ENCODE data around the gene SEMA3D.

Gene SEMA3D

DNA sequence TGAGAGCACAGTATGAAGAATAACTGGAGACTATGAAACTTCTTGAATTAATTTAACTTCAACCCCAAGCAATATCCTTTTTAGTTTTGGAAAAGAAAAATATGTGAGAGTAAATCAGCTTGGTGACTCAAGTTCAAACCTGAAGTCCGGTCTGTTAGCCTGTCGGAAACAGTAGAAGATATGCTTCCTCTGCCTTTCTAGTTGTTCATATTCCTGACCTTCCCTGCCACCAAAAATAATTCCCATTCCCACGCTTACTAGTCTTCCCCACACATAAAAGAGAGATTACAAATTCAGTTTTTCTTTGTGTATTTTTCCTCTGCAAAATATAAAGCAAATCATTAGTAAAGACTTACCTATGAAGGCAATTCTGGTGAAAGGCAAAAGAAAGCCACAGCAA is 3.6 kb downstream of the SEMA3D start:
- DNase-seq = no peak

DNA sequence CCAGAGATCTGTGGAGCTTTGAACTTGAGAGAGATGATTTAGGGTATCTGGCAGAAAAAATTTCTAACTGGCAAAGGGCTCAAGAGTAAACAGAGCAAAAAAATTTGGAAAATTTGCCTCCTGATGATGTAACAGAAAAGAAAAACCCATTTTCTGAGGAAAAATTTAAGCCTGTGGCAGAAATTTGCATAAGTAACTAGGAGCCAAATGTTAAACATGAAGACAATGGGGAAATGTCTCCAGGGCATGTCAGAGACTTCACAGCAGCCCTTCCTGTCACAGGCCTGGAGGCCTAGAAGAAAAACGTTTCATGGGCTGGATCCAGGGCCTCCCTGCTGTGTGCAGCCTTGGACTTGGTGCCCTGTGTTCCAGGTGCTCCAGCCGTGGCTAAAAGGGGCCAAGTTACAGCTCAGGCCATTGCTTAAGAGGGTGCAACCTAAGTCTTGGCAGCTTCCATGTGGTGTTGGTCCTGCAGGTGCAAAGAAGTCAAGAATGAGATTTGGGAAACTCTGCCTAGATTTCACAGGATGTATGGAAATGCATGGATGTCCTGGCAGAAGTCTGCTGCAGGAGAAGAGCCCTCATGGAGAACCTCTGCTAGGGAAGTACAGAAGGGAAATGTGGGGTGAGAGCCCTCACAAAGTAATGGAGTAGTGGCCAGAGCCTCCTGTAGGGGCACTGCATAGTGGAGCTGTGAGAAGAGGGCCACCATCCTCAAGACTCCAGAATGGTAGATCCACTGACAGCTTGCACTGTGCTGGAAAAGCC is 8.1 kb downstream of the SEMA3D start:
- DNase-seq = no peak

DNA sequence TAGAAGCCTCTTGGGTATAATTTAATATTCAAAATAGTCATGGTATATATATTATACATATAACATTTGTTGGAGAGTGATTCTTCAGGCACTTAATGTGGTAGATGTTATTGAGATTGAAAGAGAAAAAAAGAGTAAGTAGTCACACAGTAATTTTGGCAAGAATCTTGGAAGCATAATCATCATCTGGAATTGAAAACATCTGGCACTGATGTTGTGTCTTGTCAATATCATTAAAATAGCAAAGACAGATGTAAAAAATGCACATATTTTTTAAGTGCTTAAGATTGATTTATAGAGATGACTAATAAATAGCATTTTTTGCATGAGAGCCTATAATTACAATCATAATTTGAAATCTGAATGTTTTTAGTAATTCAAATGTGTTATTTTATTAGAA is 9.5 kb downstream of the SEMA3D start:
- DNase-seq = no peak

DNA sequence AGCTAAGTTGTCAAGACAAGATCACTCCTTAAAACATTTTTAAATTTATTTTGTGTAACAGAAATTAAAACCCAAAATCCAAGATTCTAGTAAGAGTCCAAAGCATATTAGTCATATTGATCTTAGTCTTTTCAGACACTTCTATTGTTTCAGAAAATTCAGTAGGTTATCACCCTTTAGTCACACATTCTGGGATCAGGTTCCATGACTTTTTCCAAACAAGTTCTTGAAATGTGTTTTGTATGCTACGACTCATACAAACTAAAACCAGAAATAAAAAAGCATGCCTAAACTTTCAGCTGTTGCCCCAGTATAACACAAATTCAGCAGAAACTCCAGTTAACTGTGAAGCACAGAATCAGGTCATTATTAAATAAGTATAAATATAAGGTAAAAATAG is 10.7 kb downstream of the SEMA3D start:
- DNase-seq = no peak

DNA sequence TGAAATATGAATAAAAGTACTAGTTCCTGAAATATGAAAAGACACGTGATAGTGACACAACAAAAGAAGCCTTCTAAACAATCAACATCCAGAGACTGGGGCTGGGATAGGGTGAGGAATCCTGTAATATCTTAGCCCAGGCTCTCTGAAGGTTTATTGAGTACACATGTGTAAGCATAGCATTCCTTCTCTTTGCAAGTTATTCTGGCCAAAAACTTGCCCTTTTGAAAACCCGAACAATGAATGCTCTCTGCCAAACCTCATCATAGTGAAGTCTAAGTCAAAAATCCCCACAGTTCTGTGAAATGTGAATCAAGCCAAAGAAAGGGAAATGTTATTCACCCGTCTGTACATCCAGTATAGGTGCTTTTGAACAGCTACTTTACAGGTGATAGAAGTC is 11.6 kb downstream of the SEMA3D start:
- no peak for DNase-seq

DNA sequence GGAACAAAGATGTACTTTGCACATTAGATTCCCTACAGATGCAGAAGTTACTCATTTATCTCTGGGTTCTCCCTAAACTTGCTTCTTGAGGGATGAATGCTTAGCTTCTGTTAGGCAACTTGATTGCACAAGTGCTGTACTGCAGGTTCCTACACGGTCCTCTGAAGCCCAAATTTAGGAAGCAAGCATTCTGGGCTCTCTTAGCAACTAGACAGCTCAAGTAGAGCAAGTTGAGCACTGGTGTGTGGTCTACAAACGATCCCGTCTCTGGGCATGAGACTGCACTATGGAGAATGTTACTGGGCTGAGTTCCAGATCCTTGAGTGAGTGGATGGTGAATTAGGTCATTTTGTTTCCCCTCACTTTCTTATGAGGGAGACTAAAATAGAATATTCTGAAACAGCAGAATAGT is 14.3 kb downstream of the SEMA3D start:
- no peak for DNase-seq

DNA sequence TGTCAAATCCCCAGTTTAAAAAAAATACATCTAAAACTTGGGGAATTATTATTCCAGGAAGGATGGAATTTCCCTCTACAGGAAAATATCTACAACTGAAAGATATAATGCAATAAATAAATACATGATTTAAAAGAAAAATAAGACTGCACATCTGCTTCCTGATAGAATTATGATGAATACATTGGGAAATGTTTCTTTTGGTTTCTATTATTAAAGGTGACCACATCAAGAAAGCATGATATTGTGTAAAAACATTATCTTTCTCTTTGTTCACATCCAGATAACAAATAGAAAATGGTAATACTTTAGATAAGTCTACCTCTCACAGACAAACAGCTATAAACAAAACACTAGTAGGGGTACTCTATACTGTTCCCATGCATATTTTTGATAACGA is 19.2 kb downstream of the SEMA3D start:
- no peak for DNase-seq

DNA sequence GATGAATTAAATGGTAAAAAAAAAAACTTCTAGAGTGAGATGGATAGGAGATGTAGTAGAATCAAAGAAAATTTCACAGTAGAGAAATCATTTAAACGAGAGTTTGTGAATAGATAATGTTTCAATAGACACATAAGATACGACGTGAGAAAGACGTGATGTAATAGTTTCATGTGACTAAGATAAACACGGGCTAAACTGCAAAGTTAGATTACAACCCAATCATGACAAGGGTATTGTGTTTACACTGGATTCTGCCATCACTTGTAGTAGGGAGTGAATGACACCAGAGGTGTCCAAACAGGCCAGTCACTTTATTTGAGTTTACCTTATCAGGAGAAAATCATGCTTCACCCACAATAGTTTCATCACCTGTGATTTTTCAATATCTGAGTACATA is 21.6 kb downstream of the SEMA3D start:
- DNase-seq = no peak

DNA sequence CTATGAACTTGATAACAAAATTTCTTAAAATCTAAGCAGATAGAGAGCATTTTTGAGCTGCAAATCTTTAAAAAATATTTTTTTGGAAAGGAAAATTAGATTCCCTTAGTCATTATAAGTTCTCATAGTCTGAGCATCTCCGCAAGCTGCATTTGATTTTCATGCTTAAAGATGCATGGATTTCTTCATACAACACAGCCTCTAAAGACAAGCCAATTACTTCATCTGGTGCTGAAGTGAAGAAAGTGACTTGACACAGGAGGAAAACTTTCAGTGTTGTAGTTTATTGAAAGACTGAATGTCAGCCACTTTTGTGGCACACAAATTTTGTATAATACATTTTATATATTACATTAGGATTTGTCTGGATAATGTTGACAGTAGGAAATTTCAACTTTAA is 22.5 kb downstream of the SEMA3D start:
- no peak for DNase-seq

DNA sequence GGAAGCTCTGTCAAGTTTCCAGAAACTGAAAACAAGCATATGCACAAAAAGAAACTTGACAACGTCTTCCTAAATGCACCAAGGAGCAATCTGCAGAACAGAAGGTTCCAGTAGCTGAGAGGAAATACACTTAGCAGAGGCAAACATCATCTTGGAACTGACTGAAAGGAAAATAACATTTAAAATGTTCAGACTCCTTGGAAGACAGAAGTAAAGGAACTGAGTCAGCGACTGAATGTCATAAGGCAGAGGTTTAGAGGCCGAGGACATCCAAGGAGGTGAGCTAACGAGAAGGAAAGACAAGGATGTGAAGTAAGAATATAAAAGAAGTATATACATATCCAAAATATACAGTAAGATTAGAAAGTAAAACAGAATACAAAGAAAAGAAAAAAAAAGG is 24.1 kb downstream of the SEMA3D start:
- no peak for DNase-seq

DNA sequence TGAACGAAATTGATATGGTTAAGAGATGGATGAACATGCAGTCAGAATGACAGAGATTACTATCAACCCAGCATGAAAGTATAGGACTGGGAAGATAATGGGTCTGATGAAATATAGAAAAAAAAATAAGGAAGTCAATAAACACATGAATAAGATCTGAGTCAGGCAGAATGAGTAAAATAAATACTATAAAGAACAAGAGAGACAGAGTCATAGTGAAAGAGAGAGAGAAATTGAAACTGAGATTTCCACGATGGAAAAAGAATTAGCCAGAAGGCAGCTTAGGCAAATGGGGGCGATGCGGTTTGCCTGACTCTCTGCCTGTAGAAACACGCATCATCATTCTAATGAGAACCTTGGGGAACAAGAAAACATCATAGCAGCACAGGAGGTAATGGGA is 26.6 kb downstream of the SEMA3D start:
- DNase-seq = no peak

DNA sequence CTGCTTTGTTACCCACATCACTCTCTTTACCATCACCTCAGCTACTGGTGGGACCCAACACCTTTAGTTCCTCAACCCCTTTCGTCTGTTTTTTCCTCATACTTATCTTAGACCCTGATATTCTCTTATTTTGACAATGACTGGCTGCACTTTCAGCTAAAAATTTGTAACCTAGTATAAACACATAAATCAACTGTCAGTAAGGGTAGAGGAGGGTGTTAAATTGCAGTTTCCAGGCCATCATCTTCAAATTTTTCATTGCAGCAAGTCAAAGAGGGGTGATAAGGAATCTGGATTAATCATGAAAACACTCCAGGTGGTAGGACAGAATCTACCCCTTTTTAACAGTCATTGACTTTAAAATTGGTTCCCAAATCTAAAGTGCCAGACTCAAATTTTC is 27.9 kb downstream of the SEMA3D start:
- no peak for DNase-seq

DNA sequence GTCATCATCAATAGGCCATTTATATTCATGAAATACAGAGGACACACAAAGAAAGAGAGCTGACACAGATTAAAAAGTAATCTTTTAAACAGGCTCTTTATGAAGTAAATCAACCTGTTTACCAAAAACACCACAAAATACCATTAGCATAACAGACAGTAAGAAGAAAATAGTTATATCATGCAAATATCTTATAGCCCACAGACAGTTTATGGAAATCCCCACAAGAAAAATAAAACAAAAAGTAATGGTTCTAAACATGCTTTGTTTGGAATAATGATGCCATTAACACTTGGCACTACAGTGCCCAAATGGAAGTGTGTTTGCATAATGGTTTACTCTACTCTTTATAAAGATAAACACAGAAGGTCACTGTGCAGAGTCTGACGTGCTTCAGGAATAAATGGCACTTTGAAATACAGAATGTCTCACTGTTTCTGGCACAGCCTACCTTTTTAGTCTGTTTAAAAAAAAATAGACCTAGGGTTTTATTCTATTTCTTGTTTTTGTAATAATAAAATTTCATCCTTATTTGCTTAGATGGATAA is 30.1 kb downstream of the SEMA3D start:
- no peak for DNase-seq

DNA sequence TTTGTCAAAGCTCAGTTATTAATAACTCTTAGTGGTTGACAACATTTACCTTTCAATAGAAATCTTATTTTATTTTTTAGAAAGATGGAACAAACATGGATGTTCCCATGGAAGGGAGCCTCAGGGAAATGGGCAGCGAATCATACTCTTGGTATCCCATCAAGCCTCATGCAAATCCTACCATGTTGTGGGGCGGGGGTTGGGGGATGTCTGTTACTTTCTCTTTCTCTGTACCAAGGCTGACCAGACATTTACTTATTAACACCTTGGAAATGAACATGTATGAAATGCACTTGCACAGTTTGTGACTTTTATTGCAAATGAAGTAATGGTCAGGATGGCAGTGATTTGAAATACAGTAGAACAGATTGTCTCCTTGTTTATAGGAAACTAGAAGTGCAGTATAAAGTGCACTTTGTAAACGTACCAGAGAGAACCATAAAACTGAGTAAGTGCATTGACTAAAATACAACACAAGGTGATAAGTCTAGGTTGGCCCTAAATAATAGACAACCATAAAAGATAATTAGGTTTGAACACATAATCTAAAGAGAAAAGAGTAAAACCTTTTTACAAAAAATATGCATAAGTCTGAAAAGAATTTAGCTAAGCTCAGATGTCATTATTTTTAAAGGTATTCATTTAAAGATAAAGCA is 32.4 kb downstream of the SEMA3D start:
- DNase-seq = no peak

DNA sequence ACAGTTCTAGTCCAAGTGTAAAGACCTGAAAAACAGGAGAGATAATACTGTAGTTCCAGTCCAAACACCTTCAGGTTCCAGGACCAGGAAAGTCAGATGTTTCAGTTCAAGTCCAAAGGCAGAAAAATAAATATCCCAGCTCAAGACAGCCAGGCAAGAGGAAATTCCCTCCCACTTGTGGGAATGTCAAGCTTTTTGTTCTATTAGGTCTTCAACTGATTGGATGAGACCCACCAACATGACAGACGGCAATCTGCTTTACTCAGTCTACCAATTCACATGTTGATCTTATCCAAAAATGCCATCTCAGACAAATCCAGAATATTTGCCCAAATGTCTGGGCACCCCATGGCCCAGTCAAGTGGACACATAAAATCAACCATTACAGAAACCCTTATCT is 33.1 kb downstream of the SEMA3D start:
- no peak for DNase-seq

DNA sequence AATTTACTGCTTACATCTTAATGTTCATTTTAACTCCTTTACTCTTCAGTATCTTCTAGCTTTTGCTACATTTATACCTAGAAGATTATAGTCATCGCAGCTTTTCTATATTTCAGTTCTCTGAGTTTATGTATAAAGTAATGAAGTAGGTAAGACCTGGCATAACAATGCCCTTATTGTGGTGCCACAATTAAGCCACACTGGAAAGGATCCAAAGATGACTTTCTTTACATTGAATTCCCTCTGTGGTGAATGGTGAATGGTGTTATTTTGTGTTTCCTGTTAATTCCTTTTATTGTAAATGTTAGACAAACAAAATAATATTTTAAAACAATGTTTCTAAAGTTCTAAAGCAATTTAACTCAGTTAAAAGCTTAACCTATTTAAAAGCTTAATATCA is 36.2 kb downstream of the SEMA3D start:
- no peak for DNase-seq

DNA sequence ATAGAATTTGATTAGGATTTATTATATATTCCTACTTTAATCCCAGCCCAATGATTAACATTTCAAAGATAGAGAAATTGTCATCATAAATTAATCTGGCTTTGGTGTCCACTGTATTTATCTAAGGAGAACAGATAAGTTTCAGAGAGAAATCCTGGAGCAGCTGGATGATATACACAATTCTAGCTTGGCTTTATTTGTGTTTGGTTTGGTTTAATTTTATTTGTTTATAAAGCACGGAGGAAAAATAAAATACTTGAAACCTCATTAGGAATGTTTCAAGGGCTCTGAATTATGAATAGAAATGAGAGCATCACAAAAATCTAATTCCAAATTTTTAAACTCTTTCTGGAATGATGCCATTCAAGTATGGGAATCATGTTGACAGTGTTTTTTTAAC is 42.1 kb downstream of the SEMA3D start:
- DNase-seq = no peak

DNA sequence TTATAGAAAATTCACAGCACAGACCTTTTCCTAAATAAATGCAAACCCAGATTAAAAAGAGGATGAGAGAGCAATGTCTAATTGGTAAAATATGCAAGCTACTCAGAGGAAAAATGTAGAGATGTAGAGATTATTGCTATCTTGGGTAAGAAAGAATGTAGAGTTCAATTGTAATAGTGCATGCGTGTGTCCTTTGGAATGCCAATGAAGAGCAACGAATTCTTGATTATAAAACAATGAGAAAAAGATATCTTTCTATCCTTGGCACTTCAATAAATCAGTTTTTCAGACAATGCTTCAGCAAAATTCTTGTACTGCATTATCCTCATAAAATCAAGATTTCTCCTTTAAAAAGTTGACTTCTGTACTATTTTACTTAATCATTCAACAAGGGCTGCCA is 50.9 kb downstream of the SEMA3D start:
- DNase-seq = no peak

DNA sequence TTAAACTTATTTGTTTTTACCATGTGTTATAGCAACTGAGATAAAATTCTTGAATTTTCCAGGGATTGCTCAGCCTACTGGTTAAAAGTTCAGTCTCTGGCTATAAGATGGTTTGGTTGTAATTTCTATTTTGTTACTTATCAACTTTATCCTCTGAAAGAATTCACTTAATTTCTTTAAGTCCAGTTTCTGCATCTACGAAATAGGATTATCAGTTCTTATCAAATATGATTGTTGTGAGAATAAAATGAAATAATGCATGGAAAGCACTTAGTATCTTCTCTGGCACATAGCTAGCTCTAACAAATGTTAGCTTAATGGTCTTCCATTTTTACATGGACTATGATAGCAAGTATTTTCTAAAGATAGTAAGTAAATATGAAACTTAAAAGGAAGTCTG is 53.3 kb downstream of the SEMA3D start:
- DNase-seq = no peak

DNA sequence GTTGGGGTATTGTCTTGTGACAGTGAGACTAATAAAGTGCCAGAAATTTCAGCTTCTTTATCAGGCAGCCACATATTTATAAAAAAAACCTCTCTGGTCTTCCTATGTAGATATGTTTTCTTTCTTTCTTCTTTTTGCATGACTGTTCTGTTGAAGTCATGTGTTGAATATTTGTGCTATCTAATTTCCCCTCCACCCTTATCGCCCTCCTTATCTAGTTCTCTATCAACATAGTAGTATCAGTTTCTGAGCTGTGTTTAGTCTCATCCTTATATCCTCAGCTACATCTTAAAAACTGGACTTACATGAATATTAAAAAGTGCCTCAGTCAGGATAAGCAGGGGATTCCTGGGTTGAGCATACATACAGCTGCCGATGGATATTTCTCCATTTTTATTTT is 53.9 kb downstream of the SEMA3D start:
- no peak for DNase-seq

DNA sequence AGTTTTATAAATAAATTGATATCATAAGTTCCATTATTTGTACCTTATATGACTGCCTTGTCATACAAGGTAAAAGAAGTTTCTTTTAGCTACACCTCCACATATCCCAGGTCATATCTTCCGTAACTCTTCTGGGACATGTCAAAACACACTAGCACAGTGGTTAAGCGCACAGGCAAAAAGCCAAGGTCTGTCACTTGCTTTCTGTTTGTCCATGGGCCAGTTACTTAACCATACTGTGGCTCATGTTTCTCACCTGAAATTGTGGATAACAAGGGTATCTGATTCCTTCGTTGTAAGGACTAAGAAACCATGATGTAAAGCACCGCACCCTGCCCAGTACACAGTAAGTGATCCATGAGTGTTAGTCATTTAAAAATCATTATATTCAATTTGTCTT is 56.2 kb downstream of the SEMA3D start:
- no peak for DNase-seq

DNA sequence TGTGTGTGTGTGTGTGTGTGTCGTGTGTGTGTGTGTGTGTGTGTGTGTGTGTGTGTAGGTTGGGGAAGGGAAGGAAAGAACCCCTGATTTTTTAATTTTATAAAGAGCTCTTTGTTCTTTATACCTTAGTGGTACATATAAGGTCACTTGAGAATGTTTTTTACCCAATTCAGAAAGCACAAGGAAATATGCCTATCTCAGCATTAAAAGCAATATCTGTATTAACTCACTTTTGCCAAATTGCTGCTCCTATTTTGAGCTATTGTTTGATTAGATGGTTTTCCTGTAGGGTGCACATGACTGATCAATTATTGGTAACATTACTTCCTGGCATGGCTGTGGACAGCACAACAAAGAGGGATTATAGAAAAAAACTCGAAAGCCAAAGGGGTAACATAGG is 60.5 kb downstream of the SEMA3D start:
- DNase-seq = no peak

DNA sequence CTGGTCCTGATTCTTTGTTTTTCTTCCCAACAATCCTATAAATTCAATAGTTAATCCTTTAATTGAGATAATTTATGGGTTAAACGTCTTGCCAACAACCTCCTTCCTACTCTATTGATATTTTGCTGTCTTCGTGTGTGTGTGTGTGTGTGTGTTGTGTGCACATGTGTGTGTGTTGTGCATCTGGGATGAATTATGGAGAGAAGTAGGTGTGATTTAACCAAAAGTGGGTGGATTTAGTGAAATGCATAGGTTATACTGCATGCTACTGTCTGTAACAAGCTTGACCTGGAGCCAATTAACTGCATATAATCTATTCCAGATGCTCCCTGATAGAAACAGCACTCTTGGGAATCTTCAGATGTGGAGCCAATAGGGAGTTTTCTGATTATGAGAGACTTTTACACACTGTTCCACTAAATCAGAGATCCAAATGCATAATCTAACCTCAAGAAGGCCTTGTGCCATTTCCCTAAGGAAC is 61.2 kb downstream of the SEMA3D start:
- no peak for DNase-seq

DNA sequence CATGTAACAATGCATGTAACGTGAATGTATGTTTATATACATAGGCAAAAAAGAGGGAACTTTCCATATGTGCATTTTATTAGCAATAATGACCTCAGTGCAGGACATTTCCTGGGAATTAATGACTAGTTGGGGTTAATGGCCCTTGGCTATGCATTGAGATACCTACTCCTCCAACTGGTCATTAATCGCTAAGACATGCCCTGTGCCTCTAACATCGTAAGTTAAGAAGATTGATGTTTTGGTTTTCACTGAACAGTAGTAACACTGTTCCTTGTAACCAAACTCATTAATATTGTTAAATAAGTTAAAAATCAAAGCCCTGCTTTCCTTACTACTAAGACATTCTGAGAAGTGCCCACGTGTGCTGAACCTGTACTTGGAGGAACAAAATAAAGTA is 61.7 kb downstream of the SEMA3D start:
- DNase-seq = no peak

DNA sequence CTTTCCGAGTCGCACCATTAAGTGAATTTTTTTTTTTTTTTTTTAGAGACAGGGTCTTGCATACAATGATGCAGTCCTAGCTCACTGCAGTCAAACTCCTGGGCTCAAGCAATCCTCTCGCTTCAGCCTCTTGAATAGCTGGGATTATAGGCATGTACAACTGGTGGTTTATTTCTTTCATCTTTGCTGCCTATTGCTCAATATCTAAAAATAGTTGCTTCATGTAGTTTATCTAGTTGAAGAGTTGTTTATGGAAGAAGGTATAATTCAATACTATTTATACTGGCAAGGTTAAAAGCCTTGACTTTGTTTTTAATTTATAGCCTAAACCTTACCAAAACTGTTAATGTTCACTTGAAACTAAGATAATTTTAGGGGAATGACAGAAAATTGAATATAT is 66.9 kb downstream of the SEMA3D start:
- DNase-seq = no peak

Measured in NCI-H345 (cell line).